ENCODE data around the gene CALHM6.

- TF ChIP-seq CTCF (IDR thresholded peaks at IDR 0.05; ENCODE audit: insufficient read depth, low read length, poor library complexity, severe bottlenecking) (no peak), EZH2phosphoT487 (conservative IDR thresholded peaks at IDR 0.05; ENCODE audit: low read length) (no peak)
These were observed 2.1 kb downstream of the CALHM6 start for GRCh38 chr6:116463301-116463700.
